GM18907 (cell line): ENCODE data around the gene OBP2B.
"Not testable (repeated sequence)": the region's sequence is repeated elsewhere in the genome, so short reads cannot be mapped to it uniquely, and the experiment has no call there.

Experiments used
- ATAC-seq: cut with Tn5 transposase; IDR thresholded peaks from one replicate; pipeline ENCODE4 v1.9.1; 2021; ENCODE audit warnings: mild to moderate bottlenecking, moderate library complexity; ENCODE audit not compliant: unreplicated experiment

OBP2B gene

GRCh38 chr9:133238851-133239532 lies 29.9 kb upstream of the OBP2B start:
- no peak for ATAC-seq

DNA sequence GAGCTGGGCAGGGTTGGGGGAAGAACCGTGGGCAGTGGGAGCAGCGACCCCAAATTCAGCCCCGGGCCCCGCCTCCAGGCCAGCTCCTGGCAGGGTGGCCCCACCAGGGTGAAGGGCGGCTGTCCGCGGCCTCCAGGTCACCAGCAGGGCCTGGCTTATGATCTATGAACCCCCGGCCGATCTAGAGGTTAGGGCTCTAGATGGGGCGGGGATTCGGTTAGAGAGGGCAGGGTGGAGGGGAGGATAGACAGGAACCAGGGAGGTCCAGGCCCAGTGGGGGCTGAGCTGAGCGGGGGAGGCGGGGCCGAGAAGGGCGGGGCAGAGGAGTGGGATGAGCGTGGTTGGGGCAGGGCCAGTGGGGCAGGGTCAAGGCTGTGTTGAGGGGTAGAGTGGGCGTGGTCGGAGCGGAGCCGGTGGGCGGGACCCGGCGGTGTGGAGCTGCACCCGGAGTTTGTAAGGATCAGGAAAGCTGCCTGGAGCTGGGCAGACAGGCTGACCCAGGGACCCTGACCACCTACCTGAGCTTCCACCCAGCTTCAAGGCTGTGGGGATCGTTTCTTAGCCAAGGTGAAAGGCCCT lies 29.3 kb upstream of the OBP2B start:
- no peak for ATAC-seq

GRCh38 chr9:133237035-133237731 lies 28.1 kb upstream of the OBP2B start:
- no peak for ATAC-seq

DNA sequence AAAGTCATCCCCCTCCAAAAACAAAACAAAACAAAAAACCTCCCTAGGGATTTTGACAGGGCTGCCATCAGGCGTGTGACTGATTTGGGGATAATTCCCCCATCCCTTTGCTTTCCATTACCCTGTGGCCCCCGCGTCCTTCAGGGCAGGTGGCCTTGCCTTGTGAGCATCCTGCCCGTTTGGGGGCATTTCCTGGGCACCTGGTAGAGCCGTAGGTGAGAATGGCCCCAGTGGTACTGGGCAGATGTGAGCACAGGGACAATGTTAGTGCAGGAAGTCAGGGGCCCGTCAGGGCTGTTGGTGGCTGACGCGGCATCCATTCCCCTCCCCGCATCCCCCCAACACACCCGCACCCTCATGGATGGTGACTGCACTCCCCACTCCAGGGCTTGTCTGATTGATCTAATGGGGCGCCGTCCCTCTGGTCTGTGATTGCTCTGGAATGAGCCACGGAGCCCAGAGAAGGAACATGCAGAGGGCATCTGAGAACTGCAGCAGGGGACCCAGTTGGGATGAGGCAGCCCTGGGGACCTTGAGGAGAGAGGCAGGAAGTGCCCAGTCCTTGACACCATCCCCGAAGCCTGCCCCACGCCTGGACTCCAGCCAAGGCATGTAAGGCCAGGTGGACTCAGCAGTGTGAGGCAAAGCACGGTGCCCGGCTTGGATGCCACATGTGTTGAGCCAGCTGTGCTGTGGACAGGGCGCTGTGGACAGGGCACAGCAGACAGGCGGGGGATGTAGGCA lies 27.4 kb upstream of the OBP2B start:
- not testable (repeated sequence) for ATAC-seq

- ATAC-seq, result no peak
Measured at GRCh38 chr9:133235549-133236222, 26.6 kb upstream of the OBP2B start.

DNA sequence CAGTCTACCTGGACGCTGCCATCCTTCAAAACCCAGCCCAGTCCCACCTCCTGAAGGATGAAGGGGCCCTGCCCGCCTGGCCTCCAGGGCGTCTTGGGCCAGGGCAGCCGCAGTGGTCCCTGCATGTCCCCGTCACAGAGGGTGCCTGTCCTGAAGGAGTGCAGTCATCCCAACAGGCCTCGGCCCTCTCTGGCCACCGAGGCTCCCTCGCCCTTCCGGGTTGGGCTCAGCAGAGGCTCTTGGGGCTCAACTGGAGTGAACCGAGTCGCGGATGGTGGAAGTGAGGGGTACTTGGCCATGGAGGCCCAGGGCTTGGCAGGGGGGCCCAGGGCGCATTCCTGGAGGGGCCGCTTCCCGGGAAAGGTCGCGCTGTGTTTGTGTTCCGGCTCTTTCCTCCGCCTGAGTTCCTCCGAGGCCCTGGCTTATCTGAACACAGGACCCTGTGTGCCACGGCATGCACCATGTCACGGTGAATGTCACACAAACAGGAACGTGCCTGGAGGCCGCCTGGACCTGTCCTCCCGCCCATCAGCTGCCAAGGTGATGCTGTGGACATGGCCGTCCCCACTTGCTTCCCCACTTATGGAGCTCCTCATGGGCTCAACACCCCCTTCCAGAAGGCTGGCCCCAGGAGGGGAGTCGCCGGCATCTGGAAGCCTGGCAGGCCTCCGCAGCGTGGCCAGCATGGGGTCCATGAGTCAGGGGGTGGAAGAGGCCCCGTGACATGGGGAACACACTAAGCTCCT lies 25.7 kb upstream of the OBP2B start:
- no peak for ATAC-seq

DNA sequence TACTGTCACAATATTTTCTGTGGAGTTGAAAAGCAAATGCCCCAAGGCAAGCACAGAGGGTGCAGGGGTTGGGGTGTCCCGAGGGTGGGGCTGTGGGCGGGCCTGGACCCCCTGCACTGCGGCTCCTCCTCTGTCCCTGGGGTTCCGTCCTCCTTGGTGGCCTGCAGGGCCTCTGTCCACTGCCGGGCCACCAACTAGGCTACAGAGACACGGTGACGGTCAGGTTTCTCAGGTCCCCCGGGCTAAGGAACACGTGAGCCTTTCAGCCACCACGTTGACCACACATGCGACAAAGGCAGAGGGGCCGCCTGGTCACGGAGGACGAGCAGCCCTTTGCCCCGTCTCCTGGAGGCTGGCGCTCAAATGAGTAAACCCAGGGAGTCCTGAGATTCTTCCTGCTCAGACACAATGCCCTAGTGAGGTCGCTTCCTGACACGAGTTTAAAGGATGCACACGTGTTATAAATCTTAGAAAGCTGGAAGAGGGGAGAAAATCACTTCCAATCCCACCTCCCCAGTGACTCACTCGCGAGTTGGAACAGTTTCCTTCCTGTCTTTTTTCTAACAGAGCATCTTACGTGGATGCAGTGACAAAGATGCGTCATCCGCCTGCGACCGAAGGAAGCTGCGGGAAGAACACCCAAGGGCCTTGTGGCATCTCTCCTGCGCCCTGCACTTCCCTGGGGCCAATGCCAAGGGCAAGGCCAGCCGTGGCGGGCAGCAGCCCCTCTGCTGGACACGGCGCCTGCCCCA lies 24.8 kb upstream of the OBP2B start:
- no peak for ATAC-seq

DNA sequence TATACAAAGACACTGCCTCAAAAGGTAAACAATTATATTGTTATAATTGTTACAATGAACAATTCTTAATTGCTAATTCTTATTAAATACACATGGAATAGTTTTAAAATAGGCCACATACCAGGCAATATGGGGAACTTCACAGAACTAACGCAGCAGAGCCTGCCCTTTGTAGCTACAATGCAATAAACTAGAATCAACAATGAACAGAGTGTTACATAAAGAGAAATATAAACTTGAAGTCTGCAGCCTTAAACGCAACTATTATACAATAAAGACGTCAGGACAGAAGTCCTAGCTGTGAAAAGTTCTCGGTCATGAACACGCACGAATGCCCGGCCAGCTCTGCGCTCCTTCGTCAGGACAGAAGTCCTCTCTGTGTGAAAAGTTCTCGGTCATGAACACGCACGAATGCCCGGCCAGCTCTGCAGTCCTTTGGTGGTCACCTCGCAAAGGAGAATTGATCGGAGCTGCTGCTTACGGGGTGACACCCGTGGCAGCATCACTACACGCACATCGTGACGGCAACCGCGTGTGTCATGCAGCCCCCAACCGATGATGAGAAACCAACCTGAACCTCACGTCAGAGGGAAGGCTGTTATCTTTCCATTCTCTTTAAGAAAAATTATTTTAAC lies 23.0 kb upstream of the OBP2B start:
- not testable (repeated sequence) for ATAC-seq

- ATAC-seq, result not testable (repeated sequence)
Measured at GRCh38 chr9:133230514-133230913, 21.5 kb upstream of the OBP2B start.

- ATAC-seq, result no peak
Measured at GRCh38 chr9:133230093-133230492, 21.0 kb upstream of the OBP2B start.

DNA sequence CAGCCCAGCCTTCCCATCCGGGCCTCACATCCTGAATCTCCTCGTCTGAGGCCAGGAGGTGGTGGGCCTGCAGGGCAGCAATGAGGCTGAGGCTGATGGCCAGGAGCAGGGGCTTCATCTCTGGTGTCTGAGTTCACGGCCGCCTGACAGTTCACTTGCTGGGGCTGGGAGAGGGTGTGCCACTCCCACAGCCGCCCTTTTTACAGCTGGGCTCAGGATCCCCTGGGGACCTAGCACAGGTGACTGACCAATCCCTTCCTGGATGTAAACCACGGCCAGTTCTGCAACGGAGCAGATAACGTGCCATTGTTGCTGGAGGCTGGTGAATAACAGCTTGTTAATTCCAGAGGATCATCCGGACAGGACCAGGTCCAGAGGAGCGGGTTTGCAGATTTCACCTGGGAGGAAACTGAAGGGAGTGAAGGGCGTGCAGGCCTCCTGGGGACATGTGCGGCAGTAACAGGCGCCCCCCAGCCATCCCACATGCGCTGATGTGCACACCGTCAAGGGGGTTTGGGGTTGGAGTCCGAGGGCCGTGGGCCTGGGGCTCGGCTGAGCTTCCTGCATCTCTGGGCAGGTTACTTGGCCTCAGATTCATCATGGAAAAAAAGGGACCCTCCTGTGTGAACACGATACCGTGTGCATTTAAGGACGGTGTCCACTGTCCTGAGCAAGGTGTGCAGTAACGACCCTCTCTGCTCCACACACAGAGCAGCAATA lies 19.6 kb upstream of the OBP2B start:
- not testable (repeated sequence) for ATAC-seq

- not testable (repeated sequence) for ATAC-seq
Measured at GRCh38 chr9:133227996-133228395, 18.9 kb upstream of the OBP2B start.

GRCh38 chr9:133227242-133227860 lies 18.3 kb upstream of the OBP2B start:
- no peak for ATAC-seq

DNA sequence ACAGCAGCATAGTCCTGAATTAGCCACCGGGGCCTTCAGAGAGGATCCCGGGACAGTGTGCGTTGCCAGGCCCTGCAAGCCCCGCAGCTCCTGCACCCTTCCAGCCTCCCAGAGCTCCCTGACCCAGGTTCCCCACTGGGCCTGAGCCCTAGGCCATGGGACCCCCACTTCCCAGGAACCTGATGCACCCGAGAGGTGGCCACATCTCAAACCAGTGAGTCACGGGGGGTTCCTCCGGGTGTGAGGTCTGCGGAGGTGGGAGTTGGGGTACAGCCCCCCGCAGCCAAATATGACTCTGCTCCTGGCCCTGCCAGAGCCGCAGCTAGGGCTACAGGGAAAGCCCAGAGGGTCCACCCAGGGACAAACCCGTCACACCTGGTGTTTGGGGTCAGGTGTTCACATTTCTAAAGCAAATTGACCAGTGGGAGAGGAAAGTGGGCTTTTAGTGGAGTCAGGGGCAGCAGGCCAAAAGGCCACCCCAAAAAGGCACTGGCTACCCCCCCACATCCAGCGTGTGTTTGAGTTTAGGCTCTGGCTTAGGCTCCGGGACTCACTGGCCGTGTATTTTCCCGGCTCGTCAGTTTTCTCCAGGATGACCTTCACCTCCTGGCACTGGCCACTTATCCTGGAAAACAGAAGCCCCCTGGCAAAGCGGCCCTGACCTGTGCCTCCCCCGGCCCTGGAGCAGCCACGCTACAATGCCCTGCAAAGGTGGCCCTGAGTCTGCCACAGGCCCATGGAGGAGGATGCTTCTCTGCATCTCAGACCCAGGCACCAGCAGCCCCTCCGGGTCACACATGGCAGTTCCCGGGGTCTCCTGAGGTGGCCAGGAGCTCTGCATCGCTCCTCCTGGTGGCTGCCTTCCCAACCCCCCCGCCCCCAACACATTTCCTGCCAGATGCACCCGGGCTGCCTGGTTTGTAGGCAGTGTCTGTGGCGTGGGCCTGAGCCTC lies 17.4 kb upstream of the OBP2B start:
- no peak for ATAC-seq

GRCh38 chr9:133225171-133226011 lies 16.3 kb upstream of the OBP2B start:
- ATAC-seq, result no peak

DNA sequence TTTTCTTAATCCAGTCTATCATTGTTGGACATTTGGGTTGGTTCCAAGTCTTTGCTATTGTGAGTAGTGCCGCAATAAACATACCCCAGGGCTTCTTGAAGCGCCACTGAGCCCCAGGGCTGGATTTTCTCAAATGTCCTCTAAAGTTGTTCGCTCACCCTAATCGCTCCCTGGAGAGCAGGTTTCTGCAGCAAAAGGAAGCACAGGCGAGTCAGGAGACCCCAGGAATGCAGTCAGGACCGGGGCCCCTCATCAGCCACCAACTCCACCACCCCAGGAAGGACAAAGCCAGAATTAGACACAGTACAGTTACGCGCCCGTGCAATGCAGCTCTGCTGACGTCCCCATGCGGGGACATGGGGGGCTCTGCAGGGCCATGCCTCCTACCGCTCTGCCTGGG lies 15.7 kb upstream of the OBP2B start:
- ATAC-seq, result no peak
